GM06990 (cell line): ENCODE results near the gene C18orf32.

ENCODE experiments used
- DNase-seq: peaks from one replicate; pipeline ENCODE4 v3.0.0-alpha.2; 2011; ENCODE audit not compliant: insufficient read length; ENCODE audit errors: extremely low read depth
- H3K27me3 ChIP-seq: replicated peaks from 2 replicates; pipeline ENCODE4 v1.6.0; 2011; ENCODE audit warnings: low read length; ENCODE audit not compliant: control insufficient read depth, insufficient read depth
- H3K36me3 ChIP-seq: 2 replicates; pipeline ENCODE4 v1.5.1; 2011; ENCODE audit warnings: low read length; ENCODE audit not compliant: control insufficient read depth, insufficient read depth
- H3K4me3 ChIP-seq: replicated peaks from 2 replicates; pipeline ENCODE4 v1.5.1; 2011; ENCODE audit warnings: low read depth, mild to moderate bottlenecking, control low read depth, low read length
- CTCF ChIP-seq: IDR thresholded peaks from 2 replicates; pipeline ENCODE4 v1.5.1; 2011; ENCODE audit warnings: low read length, control low read depth, mild to moderate bottlenecking, inconsistent platforms; ENCODE audit not compliant: insufficient read depth, poor library complexity, severe bottlenecking

The C18orf32 gene

GRCh38 chr18:49431165-49431962, 55.7 kb downstream of the C18orf32 start:
- H3K4me3 ChIP-seq = no peak overlapping the region
- no peak for TF ChIP-seq CTCF
- no peaks in the 10 kb centered on the region for H3K27me3 ChIP-seq
- no peaks in the 10 kb centered on the region for H3K36me3 ChIP-seq
- no peak for DNase-seq
